Neutrophil (primary cell): ENCODE results near the gene RNASEH2B.

Experiments used
- H3K27ac ChIP-seq: fragments of 200-600 bp; sonication (generic); 2 replicates; pipeline ENCODE4 v1.5.1; 2016; ENCODE audit warnings: mild to moderate bottlenecking, moderate library complexity
- H3K27me3 ChIP-seq: fragments of 200-600 bp; sonication (generic); 2 replicates; pipeline ENCODE4 v1.6.0; 2016; ENCODE audit warnings: mild to moderate bottlenecking
- H3K36me3 ChIP-seq: fragments of 200-600 bp; sonication (generic); 2 replicates; pipeline ENCODE4 v1.5.1; 2017
- H3K4me1 ChIP-seq, 2 experiments: fragments of 200-600 bp in 1 of 2; sonication (generic) in 1 of 2; 1 replicate in 1 of 2; 2 replicates in 1 of 2; pipeline versions ENCODE4 v1.5.1 to v1.6.1; 2013 to 2016; ENCODE audit warnings: low read depth in 1 of 2, low read length in 1 of 2, mild to moderate bottlenecking in 1 of 2, moderate library complexity in 1 of 2; ENCODE audit not compliant: control insufficient read depth in 1 of 2, insufficient read depth in 1 of 2
- H3K4me3 ChIP-seq, 2 experiments: fragments of 200-600 bp in 1 of 2; sonication (generic) in 1 of 2; 1 replicate in 1 of 2; 2 replicates in 1 of 2; pipeline ENCODE4 v1.5.1; 2013 to 2016; ENCODE audit warnings: low read depth in 1 of 2, low read length in 1 of 2, mild to moderate bottlenecking in 1 of 2, moderate library complexity in 1 of 2
- H3K9me3 ChIP-seq: fragments of 200-600 bp; sonication (generic); 2 replicates; pipeline ENCODE4 v1.5.1; 2016
- TF ChIP-seq, protein P1 (sequence below): fragments of 200-600 bp; sonication (generic); IDR thresholded peaks from 2 replicates; pipeline ENCODE4 v1.5.1; 2016; ENCODE audit warnings: antibody characterized with exemption

Gene RNASEH2B

GRCh38 chr13:51000571-51001260 lies 91.1 kb downstream of the RNASEH2B start:
- TF ChIP-seq, protein P1, sequence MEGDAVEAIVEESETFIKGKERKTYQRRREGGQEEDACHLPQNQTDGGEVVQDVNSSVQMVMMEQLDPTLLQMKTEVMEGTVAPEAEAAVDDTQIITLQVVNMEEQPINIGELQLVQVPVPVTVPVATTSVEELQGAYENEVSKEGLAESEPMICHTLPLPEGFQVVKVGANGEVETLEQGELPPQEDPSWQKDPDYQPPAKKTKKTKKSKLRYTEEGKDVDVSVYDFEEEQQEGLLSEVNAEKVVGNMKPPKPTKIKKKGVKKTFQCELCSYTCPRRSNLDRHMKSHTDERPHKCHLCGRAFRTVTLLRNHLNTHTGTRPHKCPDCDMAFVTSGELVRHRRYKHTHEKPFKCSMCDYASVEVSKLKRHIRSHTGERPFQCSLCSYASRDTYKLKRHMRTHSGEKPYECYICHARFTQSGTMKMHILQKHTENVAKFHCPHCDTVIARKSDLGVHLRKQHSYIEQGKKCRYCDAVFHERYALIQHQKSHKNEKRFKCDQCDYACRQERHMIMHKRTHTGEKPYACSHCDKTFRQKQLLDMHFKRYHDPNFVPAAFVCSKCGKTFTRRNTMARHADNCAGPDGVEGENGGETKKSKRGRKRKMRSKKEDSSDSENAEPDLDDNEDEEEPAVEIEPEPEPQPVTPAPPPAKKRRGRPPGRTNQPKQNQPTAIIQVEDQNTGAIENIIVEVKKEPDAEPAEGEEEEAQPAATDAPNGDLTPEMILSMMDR: no peak
- no peak overlapping the region for H3K27ac ChIP-seq
- H3K4me1 ChIP-seq: peaks cover 8 to 11% of the 10 kb centered on the region in 2 experiments
- H3K36me3 ChIP-seq: no peaks in the 10 kb centered on the region
- H3K27me3 ChIP-seq: no peaks in the 10 kb centered on the region
- no peak overlapping the region for H3K4me3 ChIP-seq
- no peaks in the 10 kb centered on the region for H3K9me3 ChIP-seq

GRCh38 chr13:51001335-51001734 lies 91.7 kb downstream of the RNASEH2B start:
- H3K4me3 ChIP-seq: no peak overlapping the region
- peaks cover 8 to 11% of the 10 kb centered on the region in 2 experiments for H3K4me1 ChIP-seq
- TF ChIP-seq, protein P1: no peak
- no peak overlapping the region for H3K27ac ChIP-seq
- no peaks in the 10 kb centered on the region for H3K36me3 ChIP-seq
- H3K9me3 ChIP-seq: no peaks in the 10 kb centered on the region
- no peaks in the 10 kb centered on the region for H3K27me3 ChIP-seq

DNA sequence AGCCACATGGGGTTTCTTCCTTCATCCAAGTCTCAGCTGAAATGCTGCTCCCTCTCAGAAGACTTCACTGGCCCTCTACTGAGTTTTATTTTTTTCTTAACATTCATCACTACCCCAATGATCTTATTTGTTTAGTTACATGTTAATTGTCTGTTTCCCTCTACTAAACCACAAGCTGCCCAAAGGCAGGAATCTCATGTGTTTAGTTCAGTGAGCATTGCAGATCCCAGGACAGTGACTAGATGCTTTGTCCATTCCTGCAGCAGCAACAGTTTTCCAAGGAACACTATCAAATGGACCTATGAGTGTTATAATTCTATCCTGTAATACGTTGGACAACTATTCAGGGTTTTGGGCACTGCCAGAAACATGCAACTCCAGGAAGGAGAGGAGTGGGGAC lies 93.1 kb downstream of the RNASEH2B start:
- H3K27me3 ChIP-seq: no peaks in the 10 kb centered on the region
- no peak overlapping the region for H3K27ac ChIP-seq
- H3K4me3 ChIP-seq: no peak overlapping the region
- H3K36me3 ChIP-seq: no peaks in the 10 kb centered on the region
- no peaks in the 10 kb centered on the region for H3K9me3 ChIP-seq
- peaks cover 8 to 11% of the 10 kb centered on the region in 2 experiments for H3K4me1 ChIP-seq
- TF ChIP-seq, protein P1: no peak

DNA sequence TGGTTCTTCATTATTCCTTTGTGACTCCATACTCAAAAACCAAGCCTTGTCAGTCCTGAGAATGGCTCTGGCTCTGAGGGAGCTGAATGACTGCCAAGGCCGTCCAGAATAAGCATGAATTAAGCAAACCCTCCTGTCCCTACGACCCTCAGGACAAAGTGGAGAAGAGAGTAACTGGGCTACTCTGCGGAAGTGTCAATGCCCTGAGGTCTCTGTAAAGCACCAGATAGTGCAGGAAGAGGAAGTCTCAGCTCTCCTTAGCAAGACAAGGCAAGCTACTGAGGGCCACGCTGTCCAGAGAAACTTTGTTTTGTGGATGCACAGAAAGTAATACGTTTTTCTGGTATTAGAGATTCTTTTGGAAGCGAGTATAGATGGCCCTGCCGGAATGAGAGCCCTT lies 94.1 kb downstream of the RNASEH2B start:
- H3K9me3 ChIP-seq: no peaks in the 10 kb centered on the region
- TF ChIP-seq, protein P1: no peak
- no peak overlapping the region for H3K4me3 ChIP-seq
- H3K36me3 ChIP-seq: no peaks in the 10 kb centered on the region
- H3K4me1 ChIP-seq: peaks cover 8 to 11% of the 10 kb centered on the region in 2 experiments
- H3K27me3 ChIP-seq: no peaks in the 10 kb centered on the region
- H3K27ac ChIP-seq: peak overlapping the region; percentile 56

- H3K36me3 ChIP-seq: no peaks in the 10 kb centered on the region
- TF ChIP-seq, protein P1: no peak
- peak overlapping the region; percentile 31 to 33 for H3K4me3 ChIP-seq
- H3K4me1 ChIP-seq: peaks cover 8 to 11% of the 10 kb centered on the region in 2 experiments
- peak overlapping the region; percentile 56 for H3K27ac ChIP-seq
- H3K9me3 ChIP-seq: no peaks in the 10 kb centered on the region
- H3K27me3 ChIP-seq: no peaks in the 10 kb centered on the region
These were observed 94.7 kb downstream of the RNASEH2B start for GRCh38 chr13:51004111-51004865.
